Measurements from ENCODE around the gene FAM83G.

FAM83G gene

DNA sequence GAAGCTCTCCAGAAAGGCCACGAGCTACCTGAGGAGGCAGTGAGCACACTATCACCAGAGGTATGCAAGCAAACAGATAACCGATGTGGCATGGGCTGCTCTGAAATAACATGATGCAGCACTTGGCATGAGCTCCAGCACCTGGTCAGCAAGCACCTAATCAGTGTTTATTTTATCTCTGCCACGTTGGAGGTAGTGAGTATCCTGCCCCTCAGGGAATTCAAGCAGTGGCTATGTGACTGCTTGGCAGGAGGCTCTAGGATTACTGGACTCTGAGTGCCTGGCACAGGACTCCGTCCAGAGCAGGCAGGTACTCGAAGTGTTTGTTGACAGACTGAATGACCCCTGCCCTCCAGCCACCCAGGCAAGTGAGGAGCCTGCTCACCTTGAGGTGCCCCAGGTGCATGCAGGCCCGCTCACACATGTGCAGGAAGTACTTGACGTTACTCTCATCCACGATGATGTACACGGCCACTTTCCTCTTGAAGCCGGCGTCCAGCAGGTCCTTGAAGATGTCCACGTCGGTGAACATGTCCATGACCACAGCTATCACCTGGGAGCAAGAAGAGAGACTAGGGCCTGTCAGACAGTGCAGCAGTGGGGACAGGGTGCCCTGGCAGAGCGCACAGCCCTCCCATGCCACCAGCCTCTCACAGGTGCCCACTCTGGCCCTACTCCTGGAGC is 16.6 kb downstream of the FAM83G start:
- DNase-seq (ENCODE audit: low read depth in 2 of 2): no peak

DNA sequence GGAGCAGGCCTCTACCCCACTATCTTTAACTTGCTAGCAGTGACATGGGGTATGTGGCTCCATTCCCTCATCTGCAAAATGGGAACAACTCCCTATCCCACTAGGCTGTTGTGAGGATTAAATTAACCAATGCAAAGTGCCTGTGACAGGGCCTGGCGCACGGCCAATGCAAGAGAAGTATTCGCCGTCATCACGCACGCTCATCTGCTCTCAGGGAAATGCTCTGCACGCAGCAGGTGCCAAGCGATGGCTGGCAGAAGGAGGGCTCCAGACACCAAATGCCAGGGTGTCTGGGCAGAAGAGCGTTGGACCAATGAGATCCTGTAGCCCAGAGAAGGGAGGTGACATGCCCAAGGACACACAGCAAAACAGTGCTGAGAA is 17.3 kb downstream of the FAM83G start:
- DNase-seq (ENCODE audit: low read depth in 2 of 2): no peak

DNA sequence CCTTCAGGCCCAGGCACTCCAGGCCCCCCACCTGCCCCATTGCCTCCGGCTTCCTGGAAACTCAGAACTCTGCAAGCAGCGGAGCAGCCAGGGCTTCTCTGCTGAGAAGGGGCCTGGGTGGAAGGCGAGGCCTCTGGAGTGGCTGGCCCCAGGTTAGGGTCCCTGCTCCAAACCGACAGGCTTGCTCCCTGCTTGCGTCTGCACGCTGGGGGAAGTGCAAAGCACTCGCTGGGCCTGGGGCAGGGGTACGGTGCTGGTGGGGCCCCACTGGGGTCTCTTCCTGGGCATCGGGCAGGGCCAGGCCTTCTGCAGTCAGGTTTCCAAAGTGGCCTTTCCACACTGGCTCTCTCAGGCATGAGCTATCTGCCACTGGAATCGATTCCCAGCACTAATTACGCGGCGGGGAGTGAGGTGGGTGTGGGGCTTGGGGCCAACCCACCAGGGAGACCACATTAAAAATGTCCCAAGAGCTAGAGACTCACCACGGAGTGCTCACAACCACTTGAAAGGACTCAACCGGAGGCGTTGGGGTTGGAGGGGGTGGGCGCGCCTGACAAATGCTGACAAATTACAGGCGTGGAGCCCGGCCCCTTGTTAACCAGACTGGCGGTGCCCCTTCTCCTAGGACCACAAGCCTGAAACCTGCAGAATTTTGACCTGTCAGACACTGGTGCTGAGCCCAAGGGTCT is 17.9 kb downstream of the FAM83G start:
- DNase-seq (ENCODE audit: low read depth in 2 of 2): no peak

DNA sequence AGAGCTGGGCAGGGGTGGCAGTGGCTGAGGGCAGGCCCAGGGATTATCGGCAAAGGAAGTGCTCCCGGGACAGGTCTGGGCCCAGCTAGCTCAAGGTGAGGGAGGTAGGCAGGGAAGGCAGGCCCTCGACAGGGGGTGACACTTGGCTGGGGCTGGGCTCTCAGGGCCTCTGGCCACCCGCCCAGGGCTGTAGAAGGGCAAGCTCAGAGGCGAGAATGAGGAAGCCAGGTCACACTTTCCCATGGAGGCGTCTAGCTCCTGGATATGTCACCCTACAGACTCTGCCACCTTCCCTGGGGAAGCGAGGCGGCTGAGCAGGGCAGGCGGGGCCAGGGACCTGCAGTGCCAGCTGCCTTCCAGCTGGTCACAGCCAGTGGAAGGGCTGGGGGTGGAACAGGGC is 19.1 kb downstream of the FAM83G start:
- no peak for DNase-seq (ENCODE audit: low read depth in 2 of 2)

DNA sequence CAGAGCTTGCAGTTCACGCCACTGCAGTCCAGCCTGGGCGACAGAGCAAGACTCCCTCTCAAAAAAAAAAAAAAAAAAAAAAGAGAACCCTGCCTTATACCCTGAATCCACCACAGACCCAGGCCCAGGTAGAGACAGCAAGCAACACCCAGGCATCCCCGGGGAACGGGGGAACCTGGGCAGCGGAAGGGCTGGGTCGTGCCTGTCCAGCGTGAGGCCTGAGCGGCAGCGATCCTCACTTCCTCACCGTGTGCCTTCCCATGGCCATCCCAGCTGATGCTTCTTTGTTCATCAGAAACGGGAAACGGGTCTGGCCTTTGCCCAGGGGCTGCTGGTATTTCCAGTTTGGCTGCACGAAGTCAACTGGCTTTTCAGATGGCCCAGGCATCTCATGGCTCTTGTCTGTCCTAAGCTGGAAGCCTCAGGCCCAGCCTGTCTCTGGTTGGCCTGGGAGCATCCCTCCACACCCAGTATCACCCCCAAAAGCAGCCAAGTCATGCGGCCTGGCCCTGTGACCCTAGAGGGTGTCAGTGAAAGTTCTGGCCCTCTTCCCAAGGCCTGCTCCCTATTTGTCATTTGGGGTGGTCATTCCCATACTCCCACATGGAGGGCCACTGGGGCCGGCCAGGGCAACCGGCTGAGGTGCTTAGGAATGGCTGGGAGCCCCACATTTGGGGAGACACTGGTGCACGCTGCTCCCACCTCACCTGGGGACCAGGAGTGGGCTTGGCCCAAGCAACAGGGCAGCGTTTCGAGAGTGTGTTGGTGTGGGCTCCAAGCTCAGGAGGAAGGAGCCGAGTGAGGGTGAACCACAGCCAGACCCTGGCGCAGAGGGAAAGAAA is 20.1 kb downstream of the FAM83G start:
- DNase-seq (ENCODE audit: low read depth in 2 of 2): no peak

DNA sequence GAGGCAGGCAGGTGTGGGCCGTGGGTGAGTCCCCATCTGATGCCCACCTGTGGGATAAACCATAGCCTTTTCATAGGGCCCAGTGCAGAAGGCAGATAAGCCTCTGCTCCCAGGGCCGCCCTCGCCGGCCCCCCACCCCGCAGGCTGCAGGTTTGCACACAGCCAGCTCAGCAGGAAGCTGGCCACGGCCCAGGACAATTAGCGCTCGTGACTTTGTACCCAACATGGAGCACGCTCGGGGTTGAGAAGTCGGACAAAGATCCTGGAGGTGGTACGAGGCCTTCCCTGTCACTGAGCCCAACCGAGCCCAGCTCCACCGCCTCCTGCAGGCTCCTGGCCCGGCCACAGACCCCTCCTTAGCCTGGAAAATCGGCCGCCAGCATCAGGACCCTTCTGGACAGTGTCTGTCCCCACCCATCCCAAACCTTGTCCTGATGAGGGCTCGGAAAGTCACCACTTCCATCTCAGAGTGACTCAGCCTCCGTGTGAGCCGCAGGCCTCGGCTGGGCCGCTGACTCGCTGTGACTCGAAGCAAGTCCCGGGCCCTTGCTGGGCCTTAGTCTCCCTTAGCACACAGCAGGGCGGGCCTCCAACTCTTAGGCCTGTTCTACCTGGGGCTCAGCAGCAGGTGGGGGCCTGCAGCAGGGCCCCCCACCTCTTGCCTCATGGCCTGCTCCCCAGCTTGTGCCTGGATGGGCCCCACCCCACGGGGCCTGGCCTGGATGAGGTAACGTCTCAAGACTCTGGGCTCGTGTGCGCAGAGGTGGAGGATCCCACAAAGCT is 22.7 kb downstream of the FAM83G start:
- no peak for DNase-seq (ENCODE audit: low read depth in 2 of 2)

DNA sequence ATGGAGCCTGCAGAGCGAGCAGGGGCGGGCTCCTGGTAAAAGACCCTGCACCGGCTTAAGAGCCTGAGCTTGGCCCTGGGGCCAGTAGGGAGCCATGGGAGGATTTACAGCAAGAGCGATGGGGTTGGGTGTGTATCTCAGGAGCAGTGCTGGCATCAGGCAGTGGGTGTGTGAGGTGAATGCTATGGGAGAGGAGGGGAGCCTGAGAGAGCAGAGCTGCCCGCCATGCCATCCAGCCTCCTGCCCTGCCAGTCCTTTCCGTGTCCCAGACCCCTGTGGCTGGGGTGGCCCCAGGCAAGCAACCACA is 23.3 kb downstream of the FAM83G start:
- DNase-seq (ENCODE audit: low read depth in 2 of 2): no peak

DNA sequence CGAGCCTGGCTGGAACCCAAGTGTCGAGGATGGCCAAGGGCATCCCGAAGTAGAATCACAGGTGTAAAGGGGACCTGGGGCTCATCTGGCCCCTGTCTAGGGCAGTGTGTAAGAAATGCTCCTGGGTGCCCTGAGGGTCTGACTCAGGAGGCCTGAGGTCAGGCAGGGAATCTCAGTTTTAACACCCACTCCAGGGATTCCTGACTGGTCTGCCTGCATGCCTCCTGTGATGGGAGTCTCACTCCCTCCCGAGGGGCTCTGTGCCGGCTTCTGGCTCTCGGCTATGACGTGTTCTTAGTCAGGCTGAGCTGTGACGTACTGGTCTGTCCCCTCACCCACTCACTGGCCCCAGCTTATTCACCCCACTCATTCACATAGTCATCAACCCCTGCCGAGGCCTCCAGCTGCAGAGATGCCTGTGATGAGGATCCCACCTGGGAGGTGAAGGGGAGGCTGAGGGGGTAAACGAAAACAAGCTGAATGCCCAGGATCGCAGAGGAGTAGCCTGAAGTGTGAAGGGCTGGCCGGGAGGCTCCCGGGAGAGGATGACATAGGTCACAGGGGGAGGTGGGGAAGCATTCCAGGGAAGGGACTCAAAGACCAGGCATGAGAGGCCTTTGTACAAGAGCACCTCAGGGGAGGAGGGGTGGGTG is 23.8 kb downstream of the FAM83G start:
- no peak for DNase-seq (ENCODE audit: low read depth in 2 of 2)

DNA sequence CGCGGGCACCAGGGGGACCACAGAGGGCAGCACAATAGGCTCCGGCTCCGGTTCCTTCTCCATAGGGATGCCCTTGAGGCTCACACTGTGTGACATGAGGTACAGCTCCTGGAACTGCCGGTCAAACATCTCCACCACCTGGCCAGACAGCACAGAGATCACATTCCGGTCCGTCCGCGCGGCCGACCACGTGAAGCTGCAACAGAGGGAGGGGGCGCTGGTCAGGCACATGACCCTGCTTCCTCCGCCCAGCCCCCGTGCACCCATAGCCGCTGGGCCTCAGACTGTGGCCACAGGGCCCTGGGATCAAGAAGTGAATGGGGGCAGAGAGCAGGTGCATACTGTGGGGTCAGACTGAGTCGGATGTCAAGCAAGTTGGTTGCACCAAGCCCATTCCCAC is 25.9 kb downstream of the FAM83G start:
- DNase-seq (ENCODE audit: low read depth in 2 of 2): no peak

DNA sequence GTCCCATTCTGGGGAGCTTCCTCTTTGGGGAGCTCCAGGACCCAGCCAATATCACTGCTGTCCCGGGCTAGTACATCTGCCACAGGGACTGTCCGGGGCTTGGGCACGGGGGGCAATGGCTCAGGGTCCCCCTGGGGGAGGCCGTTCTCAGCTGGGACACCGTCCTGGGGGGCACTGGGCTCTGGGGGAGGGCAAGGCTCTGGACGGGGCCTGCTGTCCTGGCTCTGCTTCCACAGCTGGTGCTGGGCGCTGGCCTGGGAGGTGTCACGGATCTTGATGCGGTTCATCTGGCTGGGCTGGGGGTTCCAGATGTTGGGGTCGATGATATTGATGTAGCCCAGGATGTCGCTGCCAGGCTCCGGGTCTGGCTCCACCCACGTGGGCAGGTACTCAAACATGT is 26.5 kb downstream of the FAM83G start:
- no peak for DNase-seq (ENCODE audit: low read depth in 2 of 2)

DNA sequence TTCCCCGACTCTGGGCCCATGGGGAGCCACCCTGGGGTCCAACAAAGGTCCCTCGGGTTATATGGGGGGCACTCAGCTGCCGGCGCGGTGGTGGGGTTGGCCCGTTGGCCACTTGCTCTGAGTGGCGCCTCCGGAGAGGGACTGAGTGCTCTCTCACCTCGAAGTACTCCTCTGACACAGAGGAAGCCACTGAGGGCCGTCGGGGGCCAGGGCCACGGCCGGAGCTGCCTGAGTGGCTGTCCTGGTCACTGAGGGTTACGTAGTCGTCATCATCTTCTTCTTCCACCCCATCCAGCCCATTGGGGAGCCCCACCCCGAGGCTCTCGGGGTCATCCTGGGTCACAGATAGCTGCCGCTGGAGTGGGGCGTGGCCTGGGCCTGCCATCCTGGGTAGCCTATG is 26.9 kb downstream of the FAM83G start:
- no peak for DNase-seq (ENCODE audit: low read depth in 2 of 2)

DNA sequence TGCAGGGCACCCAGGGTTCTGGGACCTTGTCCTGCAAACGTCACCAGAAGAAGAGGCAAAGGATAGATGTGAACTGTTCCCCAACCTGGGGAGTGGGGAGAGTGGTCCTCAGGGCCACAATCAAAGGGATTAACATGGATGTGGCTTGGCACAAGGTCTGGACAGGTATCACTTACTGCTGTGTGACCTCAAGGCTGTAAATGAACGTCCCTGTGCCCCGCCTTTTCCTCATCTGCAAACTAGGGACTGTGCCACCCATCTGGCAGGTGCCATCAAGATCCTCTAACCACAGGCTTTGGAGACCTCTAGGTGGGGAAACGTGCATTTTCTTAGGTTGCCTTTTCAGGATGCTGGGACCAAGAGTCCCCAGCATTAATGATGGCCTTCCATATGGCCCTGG is 27.5 kb downstream of the FAM83G start:
- DNase-seq (ENCODE audit: low read depth in 2 of 2): no peak

DNA sequence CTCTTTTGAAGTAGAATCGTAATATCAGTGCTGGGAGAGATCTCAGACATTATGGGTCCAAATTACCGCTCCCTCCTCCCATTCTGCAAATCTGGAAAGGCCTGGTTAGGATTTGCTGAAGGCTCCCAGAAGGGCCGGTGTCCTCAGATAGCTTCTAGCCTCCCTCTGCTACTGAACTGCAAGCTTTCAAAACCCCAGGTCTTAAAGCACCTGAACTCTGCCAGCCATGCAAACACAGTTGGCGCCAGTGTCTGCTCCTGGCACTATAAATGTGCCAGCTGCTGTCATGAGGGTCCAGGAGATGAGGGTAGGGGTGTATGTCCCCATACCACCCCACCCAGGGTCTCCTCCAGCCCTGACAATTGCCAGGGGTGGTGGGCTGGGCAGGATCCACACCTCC is 28.4 kb downstream of the FAM83G start:
- no peak for DNase-seq (ENCODE audit: low read depth in 2 of 2)

DNA sequence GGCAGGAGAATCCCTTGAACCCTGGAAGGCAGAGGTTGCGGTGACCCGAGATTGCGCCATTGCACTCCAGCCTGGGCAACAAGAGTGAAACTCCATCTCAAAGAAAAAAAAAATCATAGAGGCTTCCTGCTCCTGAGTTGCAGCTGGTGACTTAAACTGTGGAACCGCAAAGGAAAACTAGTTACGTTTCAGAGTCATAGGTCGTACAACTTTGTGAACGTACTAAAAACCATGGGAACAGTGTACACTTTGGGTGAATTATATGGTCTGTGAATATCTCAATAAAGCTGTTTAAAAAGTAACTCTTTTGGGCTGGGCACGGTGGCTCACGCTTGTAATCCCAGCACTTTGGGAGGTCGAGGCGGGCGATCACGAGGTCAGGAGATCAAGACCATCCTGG is 29.0 kb downstream of the FAM83G start:
- no peak for DNase-seq (ENCODE audit: low read depth in 2 of 2)

DNA sequence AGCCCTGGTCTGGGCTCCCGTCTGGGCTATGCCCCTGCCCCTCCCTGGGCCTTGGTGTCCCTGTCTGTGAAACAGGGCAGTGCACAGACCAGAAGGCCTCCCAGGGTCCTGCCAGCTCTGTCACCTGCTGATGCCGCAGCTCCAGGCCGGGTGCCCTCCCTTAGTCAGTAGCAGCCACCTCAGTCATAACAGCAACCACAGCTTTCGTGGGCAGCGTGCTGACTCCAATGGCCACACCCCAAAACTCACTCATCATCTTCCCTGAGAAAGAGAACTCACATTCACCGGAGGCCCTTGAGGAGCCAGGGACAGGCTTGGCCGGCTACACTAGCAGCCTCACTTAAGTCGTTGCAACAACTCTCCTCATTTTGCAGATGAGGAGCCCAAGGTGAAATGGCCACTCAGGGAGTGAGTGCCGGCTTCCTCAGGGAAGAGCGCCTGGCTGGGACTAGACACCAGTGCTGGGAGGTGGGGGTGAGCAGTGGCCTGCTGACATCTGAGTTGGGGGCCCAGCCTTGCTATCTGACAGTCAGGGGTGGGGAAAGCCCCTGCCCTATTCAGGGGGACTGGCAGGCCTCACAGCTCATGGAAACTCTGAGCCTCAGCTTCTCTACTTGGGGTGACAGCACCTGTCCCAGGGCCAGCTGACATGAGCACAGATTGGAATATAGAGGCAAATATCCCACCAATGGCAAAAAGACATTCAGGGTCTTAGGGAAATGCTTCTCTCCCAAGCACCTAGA is 30.0 kb downstream of the FAM83G start:
- DNase-seq (ENCODE audit: low read depth in 2 of 2): no peak

DNA sequence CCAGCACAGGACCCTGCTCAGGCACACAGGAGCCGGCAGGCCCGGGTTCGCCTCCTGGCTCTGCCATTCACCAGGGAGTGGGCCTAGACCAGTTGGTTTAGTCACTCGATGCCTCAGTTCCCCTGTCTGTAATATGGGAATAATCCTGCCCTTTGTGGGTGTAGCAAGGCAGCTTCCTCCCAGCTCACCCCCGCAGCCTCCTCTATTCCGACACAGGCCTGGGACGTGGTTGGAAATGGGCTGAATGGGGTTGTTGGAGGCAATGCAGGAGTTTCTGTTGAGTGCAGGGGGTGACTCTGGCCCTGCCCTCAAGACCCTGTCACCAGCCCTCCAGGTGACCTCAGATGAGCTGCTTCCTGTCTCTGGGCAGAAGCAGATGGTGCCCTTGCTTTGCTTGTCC is 32.8 kb downstream of the FAM83G start:
- DNase-seq (ENCODE audit: low read depth in 2 of 2): no peak

DNA sequence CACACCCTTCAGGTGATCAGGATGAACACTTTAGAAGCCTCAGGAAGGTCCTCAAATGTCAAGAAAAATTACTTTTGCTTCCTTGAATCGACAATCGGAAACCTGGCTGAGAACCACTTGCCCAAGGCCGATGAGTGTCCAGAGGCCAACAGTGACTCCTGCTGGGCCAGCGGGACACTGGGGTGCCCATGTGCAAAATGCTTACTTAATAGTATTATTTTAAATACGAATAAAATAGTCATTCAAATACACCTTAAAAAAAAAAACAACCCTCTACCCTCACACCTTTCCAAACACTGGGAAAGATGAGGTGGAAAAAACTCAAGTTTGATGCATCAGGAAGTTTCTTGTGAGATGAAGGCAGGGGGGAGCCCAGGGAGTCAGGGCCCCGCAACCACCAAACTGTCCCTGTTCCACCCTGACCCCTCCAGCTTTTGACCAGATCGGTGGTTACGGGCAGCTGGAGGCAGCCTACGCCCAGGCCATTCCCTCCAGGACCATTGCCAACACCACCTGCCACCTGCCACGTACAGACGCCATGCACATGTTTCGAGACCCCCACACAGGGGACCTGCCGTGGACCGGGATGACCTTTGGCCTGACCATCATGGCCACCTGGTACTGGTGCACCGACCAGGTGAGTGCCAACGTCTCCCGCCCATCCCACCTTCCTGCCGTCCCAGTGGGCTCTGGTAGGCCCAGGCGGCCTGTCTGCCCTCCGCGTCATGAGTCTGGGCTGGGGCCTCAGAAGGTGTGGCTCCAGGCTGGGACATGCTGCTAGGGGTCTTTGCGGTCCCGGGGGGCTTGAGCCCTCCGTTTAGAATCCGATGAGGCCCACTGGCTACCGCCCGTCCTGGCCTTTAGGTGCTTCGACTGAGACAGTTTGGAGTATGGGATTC is 33.7 kb downstream of the FAM83G start:
- DNase-seq (ENCODE audit: low read depth in 2 of 2): no peak

DNA sequence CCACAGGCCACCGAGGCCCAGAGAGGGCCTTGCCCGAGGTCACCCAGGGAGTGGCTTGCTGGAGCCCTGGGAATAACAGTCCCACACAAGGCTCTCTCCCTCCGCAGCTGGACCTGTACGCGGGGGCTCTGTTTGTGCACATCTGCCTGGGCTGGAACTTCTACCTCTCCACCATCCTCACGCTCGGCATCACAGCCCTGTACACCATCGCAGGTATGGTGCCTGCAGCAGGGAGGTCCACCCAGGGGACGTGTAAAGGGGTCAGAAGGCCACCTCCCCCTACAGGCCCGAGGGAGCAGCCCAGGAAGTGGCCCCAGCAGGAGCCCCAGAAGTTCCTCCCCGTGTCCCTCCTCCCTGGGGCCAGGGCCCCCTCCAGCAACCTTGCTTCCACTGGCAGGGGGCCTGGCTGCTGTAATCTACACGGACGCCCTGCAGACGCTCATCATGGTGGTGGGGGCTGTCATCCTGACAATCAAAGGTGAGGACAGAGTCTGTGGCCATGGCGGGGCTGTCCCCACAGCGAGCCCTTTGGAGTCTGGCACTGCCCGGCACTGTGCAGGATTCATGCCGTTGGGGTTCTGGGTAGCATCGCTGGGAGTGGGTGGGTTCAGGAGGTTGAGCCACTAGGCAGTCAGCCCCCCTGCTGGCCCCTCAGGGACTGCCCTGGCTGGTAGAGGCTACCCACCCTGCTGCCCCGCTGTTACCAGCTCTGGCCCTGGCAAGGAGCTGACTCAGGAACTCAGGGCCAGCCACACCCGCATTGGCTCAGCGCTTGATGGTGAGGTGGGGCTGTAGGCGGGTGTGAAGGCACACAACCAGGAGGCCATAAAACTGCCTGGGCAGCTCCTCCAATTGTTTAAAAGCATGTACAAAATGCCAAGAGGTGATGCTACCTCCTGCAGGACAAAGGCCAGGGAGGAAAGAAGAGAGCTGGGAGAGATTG is 35.3 kb downstream of the FAM83G start:
- DNase-seq (ENCODE audit: low read depth in 2 of 2): no peak

DNA sequence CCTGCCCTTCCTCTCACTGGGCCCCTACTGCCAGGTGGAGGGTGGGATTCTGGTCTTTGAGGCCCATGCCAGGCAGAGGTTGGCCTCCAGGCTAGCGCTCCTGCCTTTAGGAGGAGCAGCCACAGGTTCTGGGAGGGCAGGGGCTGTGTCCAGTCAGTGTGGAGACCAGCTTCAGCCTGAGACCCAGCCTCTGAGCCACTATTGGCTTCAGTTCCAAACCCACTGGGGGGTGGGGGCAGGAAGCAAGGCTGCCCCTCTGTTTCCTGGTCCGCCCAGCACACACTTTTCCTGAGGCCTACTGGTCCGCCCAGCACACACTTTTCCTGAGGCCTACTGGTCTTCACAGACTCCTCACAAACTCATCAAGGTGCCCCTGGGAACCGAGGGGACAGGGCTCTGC is 36.2 kb downstream of the FAM83G start:
- DNase-seq (ENCODE audit: low read depth in 2 of 2): no peak

Data from stimulated activated CD4-positive, alpha-beta T cell treated with anti-CD3 and anti-CD28 coated beads, Interleukin-12 subunit alpha, Interleukin-12 subunit beta, amount 100 ng/mL, for 24 hours (primary cell).